Measurements from ENCODE around the gene CNTN6.

- TF ChIP-seq CTCF (optimal IDR thresholded peaks at IDR 0.05 in 1 of 3, IDR thresholded peaks at IDR 0.05 in 1 of 3, conservative IDR thresholded peaks at IDR 0.05 in 1 of 3; ENCODE audit: extremely low read depth in 1 of 3, insufficient read depth in 2 of 3, low read length in 3 of 3) (no peak), EZH2 (IDR thresholded peaks at IDR 0.05; ENCODE audit: low read length) (no peak)
Observed at GRCh38 chr3:1072041-1072440, 20.8 kb upstream of the CNTN6 start.

Data from keratinocyte (primary cell).